IMR-90 (cell line): ENCODE data around the gene DEFB114. TPM values are rescaled to one million over a fixed set of nuclear protein-coding genes. Genes with fewer than 3 reads are reported as not detected.

Experiments used
- ATAC-seq: fragments of 200-7000 bp; cut with Tn5 transposase; 2 replicates; pipeline ENCODE4 v1.9.1; 2020; ENCODE audit warnings: low read depth, mild to moderate bottlenecking, moderate library complexity
- BruUV-seq: library from RNA; stranded (reverse); fragments of 400-500 nt; replicated peaks from 2 replicates; lab custom pipeline; 2021; lab: Mats Ljungman, UMichigan
- CTCF ChIA-PET: fragments of 300-600 bp; formaldehyde crosslinking; extraction: SDS; loops from one replicate; lab custom pipeline; 2021; ENCODE audit warnings: antibody characterized with exemption; lab: Yijun Ruan, JAX
- POLR2A ChIA-PET: fragments of 300-600 bp; sonication (Branson Sonifier 250); formaldehyde crosslinking; loops from one replicate; lab custom pipeline; 2022; ENCODE audit warnings: antibody characterized with exemption; ENCODE audit not compliant: unreplicated experiment; lab: Charles Lee
- DNase-seq: peaks from one replicate; pipeline ENCODE4 v3.0.0; 2013
- H2AFZ ChIP-seq: replicated peaks from 2 replicates; pipeline ENCODE3; 2013; ENCODE audit warnings: low read length, mild to moderate bottlenecking; ENCODE audit not compliant: poor library complexity
- H2AK5ac ChIP-seq: 2 replicates; pipeline ENCODE4 v1.6.1; 2013; ENCODE audit warnings: low read depth, low read length, inconsistent platforms
- H2AK9ac ChIP-seq: replicated peaks from 2 replicates; pipeline ENCODE3; 2013; ENCODE audit warnings: mild to moderate bottlenecking, low read depth, low read length, moderate library complexity; ENCODE audit not compliant: poor library complexity
- H2BK120ac ChIP-seq: 2 replicates; pipeline ENCODE4 v1.6.1; 2013; ENCODE audit warnings: low read depth, low read length, inconsistent platforms
- H2BK15ac ChIP-seq: 3 replicates; pipeline ENCODE4 v1.6.1; 2013; ENCODE audit warnings: low read depth, low read length, inconsistent platforms
- H2BK20ac ChIP-seq: 2 replicates; pipeline ENCODE4 v1.6.1; 2013; ENCODE audit warnings: low read depth, mild to moderate bottlenecking, inconsistent platforms, low read length, moderate library complexity
- H2BK5ac ChIP-seq: 2 replicates; pipeline ENCODE4 v1.6.1; 2013; ENCODE audit warnings: mild to moderate bottlenecking, low read depth, low read length, inconsistent platforms; ENCODE audit not compliant: poor library complexity, severe bottlenecking
- H3K14ac ChIP-seq: replicated peaks from 2 replicates; pipeline ENCODE4 v1.6.1; 2013; ENCODE audit warnings: low read depth, low read length, inconsistent platforms
- H3K18ac ChIP-seq: 2 replicates; pipeline ENCODE4 v1.6.1; 2013; ENCODE audit warnings: low read depth, low read length, control low read depth
- H3K23ac ChIP-seq: 2 replicates; pipeline ENCODE4 v1.6.1; 2013; ENCODE audit warnings: low read depth, low read length, inconsistent platforms
- H3K27ac ChIP-seq: 2 replicates; pipeline ENCODE4 v1.5.1; 2013; ENCODE audit warnings: mild to moderate bottlenecking, control low read depth, low read length; ENCODE audit not compliant: insufficient read depth
- H3K27me3 ChIP-seq: 2 replicates; pipeline ENCODE4 v1.6.1; 2013; ENCODE audit warnings: low read length; ENCODE audit not compliant: control insufficient read depth, insufficient read depth
- H3K36me3 ChIP-seq: 2 replicates; pipeline ENCODE4 v1.6.1; 2013; ENCODE audit warnings: low read length, mixed read lengths; ENCODE audit not compliant: control insufficient read depth, insufficient read depth
- H3K4ac ChIP-seq: 2 replicates; pipeline ENCODE4 v1.6.1; 2013; ENCODE audit warnings: low read depth, low read length, inconsistent platforms
- H3K4me1 ChIP-seq: 2 replicates; pipeline ENCODE4 v1.6.1; 2013; ENCODE audit warnings: low read length, mixed read lengths; ENCODE audit not compliant: control insufficient read depth, insufficient read depth
- H3K4me2 ChIP-seq: 2 replicates; pipeline ENCODE4 v1.6.1; 2013; ENCODE audit warnings: low read depth, mild to moderate bottlenecking, control low read depth, low read length, moderate library complexity
- H3K4me3 ChIP-seq: 2 replicates; pipeline ENCODE4 v1.5.1; 2013; ENCODE audit warnings: low read depth, mild to moderate bottlenecking, control low read depth, low read length, moderate library complexity; ENCODE audit not compliant: insufficient read depth
- H3K56ac ChIP-seq: 2 replicates; pipeline ENCODE4 v1.6.1; 2013; ENCODE audit warnings: low read length, inconsistent platforms; ENCODE audit not compliant: insufficient read depth; ENCODE audit errors: extremely low read depth
- H3K79me1 ChIP-seq, 2 experiments: 2 replicates each; pipeline ENCODE4 v1.6.1; 2013; ENCODE audit warnings: low read length in 2 of 2, inconsistent platforms in 1 of 2, low read depth in 1 of 2
- H3K9ac ChIP-seq: 2 replicates; pipeline ENCODE4 v1.6.1; 2013; ENCODE audit warnings: low read depth, low read length, control low read depth
- H3K9me1 ChIP-seq: 2 replicates; pipeline ENCODE4 v1.6.1; 2013; ENCODE audit warnings: low read length, inconsistent platforms; ENCODE audit not compliant: insufficient read depth
- H3K9me3 ChIP-seq: 2 replicates; pipeline ENCODE4 v1.6.1; 2013; ENCODE audit warnings: low read length; ENCODE audit not compliant: control insufficient read depth, insufficient read depth
- H4K20me1 ChIP-seq: 2 replicates; pipeline ENCODE4 v1.6.1; 2013; ENCODE audit warnings: low read length, inconsistent platforms; ENCODE audit not compliant: insufficient read depth
- H4K5ac ChIP-seq: 2 replicates; pipeline ENCODE4 v1.6.1; 2013; ENCODE audit warnings: mild to moderate bottlenecking, low read depth, low read length, control low read depth
- H4K8ac ChIP-seq, 2 experiments: 2 replicates each; pipeline ENCODE4 v1.6.1; 2013; ENCODE audit warnings: low read depth in 2 of 2, low read length in 2 of 2, control low read depth in 1 of 2, inconsistent platforms in 1 of 2
- H4K91ac ChIP-seq: 2 replicates; pipeline ENCODE4 v1.6.1; 2013; ENCODE audit warnings: low read depth, low read length, inconsistent platforms; ENCODE audit not compliant: insufficient read depth
- CEBPB ChIP-seq: IDR thresholded peaks from 2 replicates; pipeline ENCODE4 v1.6.1; 2012; ENCODE audit warnings: low read depth, low read length, improper control_type of control experiment
- CHD1 ChIP-seq: IDR thresholded peaks from 2 replicates; pipeline ENCODE4 v1.6.1; 2012; ENCODE audit warnings: low read depth, low read length, improper control_type of control experiment
- FOS ChIP-seq: fragments of 150-350 bp; IDR thresholded peaks from 2 replicates; pipeline ENCODE4 v1.6.1; 2016; ENCODE audit warnings: low read depth, low read length
- POLR2A ChIP-seq: IDR thresholded peaks from 2 replicates; pipeline ENCODE4 v1.6.1; 2012; ENCODE audit warnings: mild to moderate bottlenecking, low read depth, low read length
- WGBS, 2 experiments: methylation state at CpG; one replicate each; pipeline versions ENCODE4 v1.1.5 to v1.1.7; 2013; ENCODE audit warnings: missing lambda C conversion rate in 2 of 2; ENCODE audit not compliant: insufficient read length in 1 of 2; ENCODE audit errors: extremely low coverage in 2 of 2; 5-methylcytosine and 5-hydroxymethylcytosine counted together
- dilution Hi-C: fragments of 300-500 bp; cut with HindIII; formaldehyde crosslinking; loops from one replicate; pipeline ENCODE4 v1.14.3; 2018; ENCODE audit warnings: low sequenced_read_pairs; ENCODE audit not compliant: unreplicated experiment
- in situ Hi-C: fragments of 300-500 bp; cut with MboI; formaldehyde crosslinking; loops from 3 replicates; pipeline ENCODE4 v1.14.3; 2019; ENCODE audit warnings: low sequenced_read_pairs, inconsistent platforms, mixed read lengths
- intact Hi-C: fragments of 100-400 bp; cut with micrococcal nuclease; formaldehyde crosslinking; loops from 2 replicates; pipeline ENCODE4 v1.10.0; 2022
- polyA plus RNA-seq, 3 experiments: library from polyadenylated mRNA; depleted of rRNA; stranded (reverse); fragments of >200 nt; gene quantifications; 2 replicates each; pipeline ENCODE4 v1.2.3, GENCODE V29; 2012; ENCODE audit warnings: low replicate concordance in 1 of 3
- total RNA-seq: library from RNA; depleted of rRNA; stranded (reverse); fragments of >200 nt; gene quantifications from 2 replicates; pipeline ENCODE4 v1.2.3, GENCODE V29; 2012
- TF ChIP-seq, protein P1 (sequence below): conservative IDR thresholded peaks from 2 replicates; pipeline ENCODE4 v1.5.1; 2012; ENCODE audit warnings: mild to moderate bottlenecking, low read depth, low read length, improper control_type of control experiment

The DEFB114 gene
- total and polyA plus RNA-seq, 2 of the 4 experiments (the other 2 are of a cell fraction) = not detected

DNA sequence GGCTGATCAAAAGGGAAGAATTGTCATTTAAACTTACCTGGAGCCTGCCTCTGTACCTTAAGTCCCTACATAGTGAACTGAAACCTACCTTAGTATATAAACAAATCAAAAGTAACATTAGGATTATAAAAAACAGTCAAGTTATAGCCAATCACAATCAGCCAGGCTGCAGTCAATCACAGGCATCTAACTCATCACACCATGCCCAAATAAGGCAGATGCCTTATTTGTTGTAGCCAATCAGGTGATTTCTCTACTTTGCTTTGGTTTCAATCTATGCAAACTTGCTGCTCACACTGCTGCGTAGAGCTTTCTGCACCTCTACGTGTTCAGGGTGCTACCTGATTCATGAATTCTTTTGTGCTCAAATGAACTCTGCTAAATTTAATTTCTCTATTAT, 23.8 kb upstream of the DEFB114 start:
- Histone ChIP-seq H2BK20ac (no peak overlapping the region), H3K36me3 (no peaks in the 10 kb centered on the region), H3K27ac (no peak overlapping the region), H3K18ac (no peak overlapping the region), H3K4me1 (no peaks in the 10 kb centered on the region), H3K14ac (no peak overlapping the region), H2AK5ac (no peak overlapping the region), H3K9me1 (no peaks in the 10 kb centered on the region), H3K23ac (no peak overlapping the region), H3K79me1 (no peaks in the 10 kb centered on the region), H2BK5ac (no peak overlapping the region), H2BK120ac (no peak overlapping the region), H4K91ac (no peak overlapping the region), H3K9me3 (no peaks in the 10 kb centered on the region), H4K8ac (no peak overlapping the region), H3K27me3 (no peaks in the 10 kb centered on the region), H4K5ac (no peak overlapping the region), H3K4me2 (no peak overlapping the region), H3K56ac (no peak overlapping the region), H2AFZ (no peak overlapping the region), H3K9ac (no peak overlapping the region), H2BK15ac (no peak overlapping the region), H3K4me3 (no peak overlapping the region), H4K20me1 (no peaks in the 10 kb centered on the region), H2AK9ac (no peak overlapping the region), H3K4ac (no peak overlapping the region)
- POLR2A ChIA-PET = no interaction called here
- intact Hi-C loops (no loop called here), in situ Hi-C loops (no loop called here), dilution Hi-C loops (no loop called here)
- WGBS, 2 experiments = no CpG with 5 or more reads among the region's 2 CpGs
- CTCF ChIA-PET = no interaction called here
- TF ChIP-seq FOS = no peak
- no peak for TF ChIP-seq CHD1
- TF ChIP-seq, protein P1, sequence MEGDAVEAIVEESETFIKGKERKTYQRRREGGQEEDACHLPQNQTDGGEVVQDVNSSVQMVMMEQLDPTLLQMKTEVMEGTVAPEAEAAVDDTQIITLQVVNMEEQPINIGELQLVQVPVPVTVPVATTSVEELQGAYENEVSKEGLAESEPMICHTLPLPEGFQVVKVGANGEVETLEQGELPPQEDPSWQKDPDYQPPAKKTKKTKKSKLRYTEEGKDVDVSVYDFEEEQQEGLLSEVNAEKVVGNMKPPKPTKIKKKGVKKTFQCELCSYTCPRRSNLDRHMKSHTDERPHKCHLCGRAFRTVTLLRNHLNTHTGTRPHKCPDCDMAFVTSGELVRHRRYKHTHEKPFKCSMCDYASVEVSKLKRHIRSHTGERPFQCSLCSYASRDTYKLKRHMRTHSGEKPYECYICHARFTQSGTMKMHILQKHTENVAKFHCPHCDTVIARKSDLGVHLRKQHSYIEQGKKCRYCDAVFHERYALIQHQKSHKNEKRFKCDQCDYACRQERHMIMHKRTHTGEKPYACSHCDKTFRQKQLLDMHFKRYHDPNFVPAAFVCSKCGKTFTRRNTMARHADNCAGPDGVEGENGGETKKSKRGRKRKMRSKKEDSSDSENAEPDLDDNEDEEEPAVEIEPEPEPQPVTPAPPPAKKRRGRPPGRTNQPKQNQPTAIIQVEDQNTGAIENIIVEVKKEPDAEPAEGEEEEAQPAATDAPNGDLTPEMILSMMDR = no peak
- TF ChIP-seq CEBPB = no peak
- TF ChIP-seq POLR2A = no peak
- ATAC-seq = no peak
- no peak for DNase-seq
- no TSS peak for BruUV-seq
